Neural progenitor cell (in vitro differentiated cells): ENCODE data around the gene ABHD5.

Experiments
- EZH2phosphoT487 ChIP-seq: fragments of 200-600 bp; sonication (generic); IDR thresholded peaks from 2 replicates; pipeline ENCODE4 v1.6.1; 2017; ENCODE audit warnings: antibody characterized with exemption
- TF ChIP-seq, protein P1 (sequence below): fragments of 200-600 bp; sonication (generic); IDR thresholded peaks from 2 replicates; pipeline ENCODE4 v1.5.1; 2017; ENCODE audit warnings: antibody characterized with exemption, mild to moderate bottlenecking

DNA sequence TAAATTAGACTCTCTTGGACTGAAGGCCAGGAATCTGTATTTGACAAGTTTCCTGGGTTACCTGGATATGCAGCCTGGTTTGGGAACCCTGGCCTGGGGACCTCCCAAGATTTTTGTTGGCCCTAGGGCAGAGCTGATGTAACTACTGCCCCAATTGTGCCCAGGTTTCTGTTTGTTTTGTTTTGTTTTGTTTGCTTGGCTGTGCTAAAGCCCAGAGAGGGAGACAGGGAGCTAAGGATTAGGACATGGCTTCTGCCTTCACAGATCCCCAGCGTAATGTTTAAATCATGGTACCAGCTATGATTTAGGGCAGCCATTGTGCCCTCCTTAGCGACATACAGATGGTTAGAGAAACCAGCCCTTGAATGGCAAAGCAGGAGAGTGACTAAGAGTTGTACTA is 47.6 kb downstream of the ABHD5 start:
- TF ChIP-seq, protein P1, sequence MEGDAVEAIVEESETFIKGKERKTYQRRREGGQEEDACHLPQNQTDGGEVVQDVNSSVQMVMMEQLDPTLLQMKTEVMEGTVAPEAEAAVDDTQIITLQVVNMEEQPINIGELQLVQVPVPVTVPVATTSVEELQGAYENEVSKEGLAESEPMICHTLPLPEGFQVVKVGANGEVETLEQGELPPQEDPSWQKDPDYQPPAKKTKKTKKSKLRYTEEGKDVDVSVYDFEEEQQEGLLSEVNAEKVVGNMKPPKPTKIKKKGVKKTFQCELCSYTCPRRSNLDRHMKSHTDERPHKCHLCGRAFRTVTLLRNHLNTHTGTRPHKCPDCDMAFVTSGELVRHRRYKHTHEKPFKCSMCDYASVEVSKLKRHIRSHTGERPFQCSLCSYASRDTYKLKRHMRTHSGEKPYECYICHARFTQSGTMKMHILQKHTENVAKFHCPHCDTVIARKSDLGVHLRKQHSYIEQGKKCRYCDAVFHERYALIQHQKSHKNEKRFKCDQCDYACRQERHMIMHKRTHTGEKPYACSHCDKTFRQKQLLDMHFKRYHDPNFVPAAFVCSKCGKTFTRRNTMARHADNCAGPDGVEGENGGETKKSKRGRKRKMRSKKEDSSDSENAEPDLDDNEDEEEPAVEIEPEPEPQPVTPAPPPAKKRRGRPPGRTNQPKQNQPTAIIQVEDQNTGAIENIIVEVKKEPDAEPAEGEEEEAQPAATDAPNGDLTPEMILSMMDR = no peak
- TF ChIP-seq EZH2phosphoT487 = no peak
